Measurements from ENCODE around the gene BOLA1. TPM values are rescaled to one million over a fixed set of nuclear protein-coding genes. Genes with fewer than 3 reads are reported as not detected.
"Not testable (repeated sequence)": the region's sequence is repeated elsewhere in the genome, so short reads cannot be mapped to it uniquely, and the experiment has no call there.

The BOLA1 gene
- total RNA-seq, 1 experiment from 2014 or later, result 20.4 TPM

GRCh38 chr1:149899460-149900284 lies at the start of gene BOLA1 (continued):
- TF ChIP-seq, protein P1, sequence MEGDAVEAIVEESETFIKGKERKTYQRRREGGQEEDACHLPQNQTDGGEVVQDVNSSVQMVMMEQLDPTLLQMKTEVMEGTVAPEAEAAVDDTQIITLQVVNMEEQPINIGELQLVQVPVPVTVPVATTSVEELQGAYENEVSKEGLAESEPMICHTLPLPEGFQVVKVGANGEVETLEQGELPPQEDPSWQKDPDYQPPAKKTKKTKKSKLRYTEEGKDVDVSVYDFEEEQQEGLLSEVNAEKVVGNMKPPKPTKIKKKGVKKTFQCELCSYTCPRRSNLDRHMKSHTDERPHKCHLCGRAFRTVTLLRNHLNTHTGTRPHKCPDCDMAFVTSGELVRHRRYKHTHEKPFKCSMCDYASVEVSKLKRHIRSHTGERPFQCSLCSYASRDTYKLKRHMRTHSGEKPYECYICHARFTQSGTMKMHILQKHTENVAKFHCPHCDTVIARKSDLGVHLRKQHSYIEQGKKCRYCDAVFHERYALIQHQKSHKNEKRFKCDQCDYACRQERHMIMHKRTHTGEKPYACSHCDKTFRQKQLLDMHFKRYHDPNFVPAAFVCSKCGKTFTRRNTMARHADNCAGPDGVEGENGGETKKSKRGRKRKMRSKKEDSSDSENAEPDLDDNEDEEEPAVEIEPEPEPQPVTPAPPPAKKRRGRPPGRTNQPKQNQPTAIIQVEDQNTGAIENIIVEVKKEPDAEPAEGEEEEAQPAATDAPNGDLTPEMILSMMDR (IDR thresholded peaks at IDR 0.05 in 2 of 3, conservative IDR thresholded peaks at IDR 0.05 in 1 of 3; ENCODE audit: borderline replicate concordance in 1 of 3, insufficient read depth in 1 of 3, low read depth in 2 of 3, low read length in 2 of 3), result no peak
- no peak for TF ChIP-seq RAD21 (IDR thresholded peaks at IDR 0.05; ENCODE audit: low read depth)

GRCh38 chr1:149849947-149850360 lies 49.4 kb upstream of the BOLA1 start:
- peak overlapping the region; percentile 81 for H3K9ac ChIP-seq (ENCODE audit: low read length)
- H3K27me3 ChIP-seq (ENCODE audit: insufficient read depth, low read length), result no peaks in the 10 kb centered on the region
- peaks cover 30 to 41% of the 10 kb centered on the region in 2 experiments for H3K4me1 ChIP-seq (ENCODE audit: control insufficient read depth in 1 of 2, insufficient read depth in 2 of 2, low read length in 2 of 2)
- intact Hi-C loops (cut with micrococcal nuclease), result no loop called here
- RAD21 ChIA-PET (ENCODE audit: low non-redundant PET in 1 of 2, low total read pairs in 2 of 2, uncharacterized antibody in 2 of 2, unreplicated experiment in 2 of 2), result no interaction called here
- CTCF ChIA-PET, result interaction anchor here (1.2 kb wide), 1 partner anchor 201 kb away, joined by 3 read pairs; no protein-coding TSS in a partner anchor
- H3K36me3 ChIP-seq (ENCODE audit: control insufficient read depth in 1 of 2, insufficient read depth in 2 of 2, low read length in 2 of 2), result no peaks in the 10 kb centered on the region
- no peaks in the 10 kb centered on the region for H3K9me3 ChIP-seq (ENCODE audit: control insufficient read depth in 1 of 2, insufficient read depth in 1 of 2, low read depth in 1 of 2, low read length in 2 of 2)
- ATAC-seq (no peak), DNase-seq (ENCODE audit: low read depth, low spot score) (no peak)
- POLR2A ChIA-PET, result interaction anchor here (2.9 kb wide), 1 partner anchor 37 kb away, joined by 37 read pairs; a partner anchor contains a TSS
- no peak overlapping the region for H2AFZ ChIP-seq (ENCODE audit: low read depth, low read length, poor library complexity, severe bottlenecking)
- peak overlapping the region; percentile 86 for H3K27ac ChIP-seq (ENCODE audit: low read depth, low read length)
- peaks cover 50% of the 10 kb centered on the region for H3K79me2 ChIP-seq (ENCODE audit: insufficient read depth, low read length)
- TF ChIP-seq EZH2phosphoT487 (IDR thresholded peaks at IDR 0.05; ENCODE audit: borderline replicate concordance), result no peak
- peak; percentile 36 for TF ChIP-seq POLR2A (IDR thresholded peaks at IDR 0.05; ENCODE audit: borderline replicate concordance, extremely low read depth, insufficient read depth, insufficient read length)
- BruUV-seq (replicated peaks), result no TSS peak
- peak overlapping the region; percentile 79 for H3K4me2 ChIP-seq (ENCODE audit: low read length)
- H3K4me3 ChIP-seq (replicated peaks in 1 of 2; ENCODE audit: low read depth in 1 of 2, low read length in 2 of 2), result peak overlapping the region; percentile 65
- H3K9me2 ChIP-seq (ENCODE audit: insufficient read depth), result no peaks in the 10 kb centered on the region
- no peaks in the 10 kb centered on the region for H4K20me1 ChIP-seq (ENCODE audit: insufficient read depth)

DNA sequence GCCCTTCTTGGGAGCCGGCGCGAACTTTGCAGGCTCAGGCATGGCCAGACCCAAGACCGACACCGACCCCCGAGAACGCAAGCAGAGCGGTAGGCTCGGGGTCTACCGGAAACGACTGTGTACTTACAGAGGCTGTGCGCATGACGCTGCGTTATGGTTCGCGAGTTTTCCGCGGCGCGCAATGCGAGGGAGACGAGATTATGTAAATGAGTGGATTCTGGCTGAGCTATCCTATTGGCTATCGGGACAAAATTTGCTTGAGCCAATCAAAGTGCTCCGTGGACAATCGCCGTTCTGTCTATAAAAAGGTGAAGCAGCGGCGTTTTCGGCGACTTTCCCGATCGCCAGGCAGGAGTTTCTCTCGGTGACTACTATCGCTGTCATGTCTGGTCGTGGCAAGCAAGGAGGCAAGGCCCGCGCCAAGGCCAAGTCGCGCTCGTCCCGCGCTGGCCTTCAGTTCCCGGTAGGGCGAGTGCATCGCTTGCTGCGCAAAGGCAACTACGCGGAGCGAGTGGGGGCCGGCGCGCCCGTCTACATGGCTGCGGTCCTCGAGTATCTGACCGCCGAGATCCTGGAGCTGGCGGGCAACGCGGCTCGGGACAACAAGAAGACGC lies 48.5 kb upstream of the BOLA1 start:
- H3K4me3 ChIP-seq (replicated peaks in 1 of 2; ENCODE audit: low read depth in 1 of 2, low read length in 2 of 2); CTCF ChIA-PET; intact Hi-C loops (cut with micrococcal nuclease); DNase-seq (ENCODE audit: low read depth, low spot score); H4K20me1 ChIP-seq (ENCODE audit: insufficient read depth); H2AFZ ChIP-seq (ENCODE audit: low read depth, low read length, poor library complexity, severe bottlenecking); H3K9me2 ChIP-seq (ENCODE audit: insufficient read depth); H3K27ac ChIP-seq (ENCODE audit: low read depth, low read length); H3K27me3 ChIP-seq (ENCODE audit: insufficient read depth, low read length); RAD21 ChIA-PET (ENCODE audit: low non-redundant PET in 1 of 2, low total read pairs in 2 of 2, uncharacterized antibody in 2 of 2, unreplicated experiment in 2 of 2); H3K36me3 ChIP-seq (ENCODE audit: control insufficient read depth in 1 of 2, insufficient read depth in 2 of 2, low read length in 2 of 2); H3K9me3 ChIP-seq (ENCODE audit: control insufficient read depth in 1 of 2, insufficient read depth in 1 of 2, low read depth in 1 of 2, low read length in 2 of 2); H3K4me2 ChIP-seq (ENCODE audit: low read length); H3K9ac ChIP-seq (ENCODE audit: low read length): not testable (repeated sequence)
- BruUV-seq (replicated peaks), result TSS peak; percentile 71
- peaks cover 28 to 35% of the 10 kb centered on the region in 2 experiments for H3K4me1 ChIP-seq (ENCODE audit: control insufficient read depth in 1 of 2, insufficient read depth in 2 of 2, low read length in 2 of 2)
- peaks cover 41% of the 10 kb centered on the region for H3K79me2 ChIP-seq (ENCODE audit: insufficient read depth, low read length)
- POLR2A ChIA-PET, result interaction anchor here (2.9 kb wide), 1 partner anchor 36 kb away, joined by 37 read pairs; a partner anchor contains a TSS
- ATAC-seq, result peak; percentile 63

GRCh38 chr1:149851585-149852213 lies 47.7 kb upstream of the BOLA1 start:
- H3K9me3 ChIP-seq (ENCODE audit: control insufficient read depth in 1 of 2, insufficient read depth in 1 of 2, low read depth in 1 of 2, low read length in 2 of 2); DNase-seq (ENCODE audit: low read depth, low spot score); POLR2A ChIA-PET; H3K9ac ChIP-seq (ENCODE audit: low read length); H3K9me2 ChIP-seq (ENCODE audit: insufficient read depth); CTCF ChIA-PET; H3K27me3 ChIP-seq (ENCODE audit: insufficient read depth, low read length); H2AFZ ChIP-seq (ENCODE audit: low read depth, low read length, poor library complexity, severe bottlenecking); intact Hi-C loops (cut with micrococcal nuclease); H3K36me3 ChIP-seq (ENCODE audit: control insufficient read depth in 1 of 2, insufficient read depth in 2 of 2, low read length in 2 of 2); H4K20me1 ChIP-seq (ENCODE audit: insufficient read depth); RAD21 ChIA-PET (ENCODE audit: low non-redundant PET in 1 of 2, low total read pairs in 2 of 2, uncharacterized antibody in 2 of 2, unreplicated experiment in 2 of 2); H3K4me3 ChIP-seq (replicated peaks in 1 of 2; ENCODE audit: low read depth in 1 of 2, low read length in 2 of 2); BruUV-seq (replicated peaks); H3K4me2 ChIP-seq (ENCODE audit: low read length); H3K27ac ChIP-seq (ENCODE audit: low read depth, low read length): not testable (repeated sequence)
- ATAC-seq, result peak; percentile 41
- H3K79me2 ChIP-seq (ENCODE audit: insufficient read depth, low read length), result peaks cover 33% of the 10 kb centered on the region
- peaks cover 28 to 33% of the 10 kb centered on the region in 2 experiments for H3K4me1 ChIP-seq (ENCODE audit: control insufficient read depth in 1 of 2, insufficient read depth in 2 of 2, low read length in 2 of 2)

All from HCT116 (cell line).